Esophagus muscularis mucosa (tissue), 4 donors: ENCODE results near the gene TOGARAM2. TPM values are rescaled to one million over a fixed set of nuclear protein-coding genes. Genes with fewer than 3 reads are reported as not detected.

ENCODE experiments used
- DNase-seq: peaks from one replicate; pipeline ENCODE4 v3.0.0-alpha.2; 2017; ENCODE audit errors: extremely low spot score
- H3K27ac ChIP-seq, 4 donors: fragments of 200-600 bp; sonication (generic); replicated peaks in 1 of 4; 1 replicate in 3 of 4; 2 replicates in 1 of 4; pipeline ENCODE4 v1.5.1; 2016 to 2019; ENCODE audit warnings: mild to moderate bottlenecking in 1 of 4
- H3K27me3 ChIP-seq, 4 donors: fragments of 200-600 bp; sonication (generic); one replicate each; pipeline versions ENCODE4 v1.5.1 to v1.6.0; 2016 to 2019
- H3K36me3 ChIP-seq, 4 donors: fragments of 200-600 bp; sonication (generic); one replicate each; pipeline ENCODE4 v1.5.1; 2016 to 2019
- H3K4me1 ChIP-seq, 4 donors: fragments of 200-600 bp; sonication (generic); one replicate each; pipeline ENCODE4 v1.5.1; 2016 to 2019
- H3K4me3 ChIP-seq, 4 donors: fragments of 200-600 bp; sonication (generic); 1 replicate in 2 of 4; 2 replicates in 2 of 4; pipeline ENCODE4 v1.5.1; 2016 to 2019; ENCODE audit warnings: mild to moderate bottlenecking in 4 of 4, moderate library complexity in 1 of 4
- H3K9me3 ChIP-seq, 4 donors: fragments of 200-600 bp; sonication (generic); 1 replicate in 3 of 4; 2 replicates in 1 of 4; pipeline ENCODE4 v1.5.1; 2016 to 2019
- EP300 ChIP-seq: sonication (generic); formaldehyde crosslinking; IDR thresholded peaks from one replicate; pipeline ENCODE4 v1.6.1; 2017; ENCODE audit warnings: antibody characterized with exemption
- POLR2A ChIP-seq: fragments of 450-650 bp; IDR thresholded peaks from one replicate; pipeline ENCODE4 v1.6.1; 2017; ENCODE audit warnings: antibody characterized with exemption, moderate library complexity, mild to moderate bottlenecking, low read depth
- POLR2AphosphoS5 ChIP-seq, 2 donors: sonication (generic); formaldehyde crosslinking; IDR thresholded peaks; one replicate each; pipeline ENCODE4 v1.6.1; 2017; ENCODE audit warnings: antibody characterized with exemption in 2 of 2
- WGBS: methylation state at CpG from one replicate; pipeline ENCODE4 v1.1.5; 2018; 5-methylcytosine and 5-hydroxymethylcytosine counted together
- intact Hi-C: fragments of 100-400 bp; cut with DNase I; formaldehyde crosslinking; loops from one replicate; pipeline ENCODE4 v1.15.1; 2023
- total RNA-seq, 4 donors: library from RNA; depleted of rRNA; stranded (reverse); fragments of >200 nt; gene quantifications; one replicate each; pipeline versions ENCODE4 v1.1.0 to v1.2.1, GENCODE V29; 2016
- TF ChIP-seq, protein P1 (sequence below), 3 experiments: fragments of 200-600 bp in 2 of 3; fragments of 450-650 bp in 1 of 3; sonication (generic) in 2 of 3; IDR thresholded peaks; one replicate each; pipeline ENCODE4 v1.5.1; 2017 to 2019; ENCODE audit warnings: antibody characterized with exemption in 3 of 3, mild to moderate bottlenecking in 2 of 3, moderate library complexity in 1 of 3

The TOGARAM2 gene
- total RNA-seq, 4 donors from 2014 or later = 0.57 to 0.99 (median 0.77) TPM

DNA sequence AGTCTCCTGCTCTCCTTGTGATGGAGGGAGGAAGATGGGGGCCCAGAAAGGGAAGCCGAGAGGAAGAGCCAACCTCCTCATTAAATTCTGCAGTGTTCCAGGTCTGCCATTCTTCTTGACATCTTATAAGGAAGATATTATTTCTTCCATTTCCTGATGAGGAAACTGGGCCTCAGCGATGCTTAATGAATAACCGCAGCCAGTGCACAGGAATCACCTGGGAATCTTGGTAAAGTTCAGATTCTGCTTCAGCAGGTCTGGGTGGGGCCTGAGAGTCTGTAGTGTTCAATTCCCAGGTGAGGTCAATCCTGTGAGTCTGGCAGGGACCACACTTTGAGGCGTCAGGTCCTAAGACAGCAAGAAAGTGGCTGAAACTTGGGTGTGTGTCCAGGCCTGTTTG lies 75.9 kb downstream of the TOGARAM2 start:
- Histone ChIP-seq H3K36me3 (no peaks in the 10 kb centered on the region), H3K27ac (no peak overlapping the region), H3K4me3 (no peak overlapping the region), H3K4me1 (peaks cover 0 to 8% (median 0%) of the 10 kb centered on the region in 4 donors), H3K27me3 (no peaks in the 10 kb centered on the region), H3K9me3 (no peaks in the 10 kb centered on the region)
- intact Hi-C loops = no loop called here
- no peak for DNase-seq
- TF ChIP-seq POLR2A (no peak), EP300 (no peak), POLR2AphosphoS5 (IDR thresholded peaks at IDR 0.05) (no peak)
- TF ChIP-seq, protein P1, sequence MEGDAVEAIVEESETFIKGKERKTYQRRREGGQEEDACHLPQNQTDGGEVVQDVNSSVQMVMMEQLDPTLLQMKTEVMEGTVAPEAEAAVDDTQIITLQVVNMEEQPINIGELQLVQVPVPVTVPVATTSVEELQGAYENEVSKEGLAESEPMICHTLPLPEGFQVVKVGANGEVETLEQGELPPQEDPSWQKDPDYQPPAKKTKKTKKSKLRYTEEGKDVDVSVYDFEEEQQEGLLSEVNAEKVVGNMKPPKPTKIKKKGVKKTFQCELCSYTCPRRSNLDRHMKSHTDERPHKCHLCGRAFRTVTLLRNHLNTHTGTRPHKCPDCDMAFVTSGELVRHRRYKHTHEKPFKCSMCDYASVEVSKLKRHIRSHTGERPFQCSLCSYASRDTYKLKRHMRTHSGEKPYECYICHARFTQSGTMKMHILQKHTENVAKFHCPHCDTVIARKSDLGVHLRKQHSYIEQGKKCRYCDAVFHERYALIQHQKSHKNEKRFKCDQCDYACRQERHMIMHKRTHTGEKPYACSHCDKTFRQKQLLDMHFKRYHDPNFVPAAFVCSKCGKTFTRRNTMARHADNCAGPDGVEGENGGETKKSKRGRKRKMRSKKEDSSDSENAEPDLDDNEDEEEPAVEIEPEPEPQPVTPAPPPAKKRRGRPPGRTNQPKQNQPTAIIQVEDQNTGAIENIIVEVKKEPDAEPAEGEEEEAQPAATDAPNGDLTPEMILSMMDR (IDR thresholded peaks at IDR 0.05) = no peak
- WGBS = 96% methylated on average over 3 of the region's 4 CpGs

DNA sequence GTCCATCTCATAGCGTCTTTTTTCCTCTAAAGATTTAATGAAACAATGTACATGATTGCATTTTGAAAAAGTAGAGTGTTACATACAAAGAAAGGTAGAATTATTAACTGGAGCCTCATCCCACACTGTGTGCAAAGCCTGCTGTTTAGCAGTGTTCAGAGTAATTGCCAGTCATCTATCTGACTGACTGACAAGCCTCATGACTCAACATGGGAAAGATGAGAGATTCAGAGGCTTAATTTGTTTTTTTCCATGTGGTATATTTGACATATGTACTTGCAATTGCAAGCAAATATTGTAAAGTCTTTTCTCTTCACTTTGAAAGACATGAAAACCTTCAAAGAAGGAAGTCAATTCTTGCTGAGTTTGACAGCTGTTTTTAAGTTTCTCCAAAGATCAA lies 78.5 kb downstream of the TOGARAM2 start:
- TF ChIP-seq, protein P1 (IDR thresholded peaks at IDR 0.05) = no peak
- no peak for TF ChIP-seq POLR2A
- no peak for TF ChIP-seq EP300
- TF ChIP-seq POLR2AphosphoS5 (IDR thresholded peaks at IDR 0.05) = no peak
- intact Hi-C loops = no loop called here
- WGBS = 97% methylated on average over 1 of the region's 1 CpG
- no peaks in the 10 kb centered on the region for H3K36me3 ChIP-seq
- no peaks in the 10 kb centered on the region for H3K27me3 ChIP-seq
- DNase-seq = no peak
- no peak overlapping the region for H3K4me3 ChIP-seq
- no peak overlapping the region for H3K27ac ChIP-seq
- H3K9me3 ChIP-seq = no peaks in the 10 kb centered on the region
- peaks cover 16 to 32% (median 19%) of the 10 kb centered on the region in 4 donors for H3K4me1 ChIP-seq

DNA sequence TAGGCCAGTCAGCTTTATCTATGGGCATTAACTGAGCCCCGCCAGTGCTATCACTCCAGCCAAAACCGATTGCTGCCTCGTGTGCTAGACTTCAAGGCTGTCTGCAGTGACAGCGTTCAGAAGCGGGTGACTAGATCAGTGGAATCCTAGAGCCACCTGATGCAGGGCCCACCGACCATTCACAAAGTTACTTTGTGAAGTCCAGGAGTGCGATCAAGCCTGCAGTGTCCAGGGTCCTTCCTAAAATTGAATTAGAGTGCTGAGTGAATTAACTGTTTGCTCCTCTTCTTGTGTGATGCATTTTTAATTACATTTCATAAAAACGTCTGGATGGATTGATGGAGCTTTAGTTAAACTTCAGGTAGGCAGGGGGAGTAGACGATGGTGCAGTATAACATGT lies 79.3 kb downstream of the TOGARAM2 start:
- Histone ChIP-seq H3K9me3 (no peaks in the 10 kb centered on the region), H3K27ac (no peak overlapping the region), H3K4me1 (peaks cover 22 to 40% (median 27%) of the 10 kb centered on the region in 4 donors), H3K36me3 (no peaks in the 10 kb centered on the region), H3K4me3 (no peak overlapping the region), H3K27me3 (no peaks in the 10 kb centered on the region)
- 83% methylated on average over 9 of the region's 9 CpGs for WGBS
- TF ChIP-seq POLR2A = no peak
- TF ChIP-seq EP300 = no peak
- intact Hi-C loops = no loop called here
- DNase-seq = no peak

DNA sequence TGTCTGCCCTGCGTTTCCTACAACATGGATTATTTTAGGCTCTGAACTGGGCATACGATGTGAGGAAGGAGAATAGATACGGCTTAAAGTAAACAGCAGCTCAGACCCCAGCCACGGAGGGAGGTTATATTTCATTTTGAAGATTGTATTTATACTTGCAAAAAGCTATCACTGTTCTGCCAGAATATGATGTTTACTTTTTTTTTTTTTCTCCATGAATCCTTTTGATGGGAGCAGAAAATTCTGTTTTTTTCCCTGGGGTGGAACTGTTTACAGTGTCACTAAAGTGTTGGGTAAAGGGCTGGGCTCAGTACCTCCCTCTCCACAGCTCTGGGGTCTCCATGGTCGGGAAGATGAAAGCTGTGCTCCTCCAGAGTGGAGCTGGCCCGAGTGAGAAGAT lies 80.1 kb downstream of the TOGARAM2 start:
- intact Hi-C loops = no loop called here
- no peak for DNase-seq
- 66% methylated on average over 6 of the region's 6 CpGs for WGBS
- no peaks in the 10 kb centered on the region for H3K36me3 ChIP-seq
- H3K27me3 ChIP-seq = no peaks in the 10 kb centered on the region
- no peak overlapping the region for H3K27ac ChIP-seq
- H3K4me3 ChIP-seq = no peak overlapping the region
- H3K4me1 ChIP-seq = peaks cover 22 to 47% (median 31%) of the 10 kb centered on the region in 4 donors
- no peaks in the 10 kb centered on the region for H3K9me3 ChIP-seq
- TF ChIP-seq, protein P1 (IDR thresholded peaks at IDR 0.05) = no peak
- TF ChIP-seq POLR2A (no peak), POLR2AphosphoS5 (IDR thresholded peaks at IDR 0.05) (no peak), EP300 (no peak)

DNA sequence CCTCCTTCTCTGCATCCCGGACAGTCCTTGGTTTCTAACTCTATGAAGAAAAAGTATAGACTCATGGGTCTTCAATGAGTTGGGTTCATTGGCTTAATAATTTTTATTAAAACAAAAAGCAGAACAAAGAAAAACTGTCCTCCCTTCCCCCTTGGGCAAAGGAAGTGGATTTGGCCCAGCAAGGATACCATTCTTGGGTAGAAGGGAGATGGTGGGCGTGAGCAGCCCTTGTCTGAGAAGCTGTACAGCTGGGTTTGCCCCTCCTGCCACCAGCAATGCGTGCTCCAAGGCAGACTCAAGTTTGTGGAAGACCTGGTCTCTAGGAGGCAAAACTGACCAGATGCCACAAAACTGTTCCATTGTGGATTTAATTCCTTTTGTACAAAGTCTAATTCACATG lies 80.5 kb downstream of the TOGARAM2 start:
- H3K27ac ChIP-seq = no peak overlapping the region

DNA sequence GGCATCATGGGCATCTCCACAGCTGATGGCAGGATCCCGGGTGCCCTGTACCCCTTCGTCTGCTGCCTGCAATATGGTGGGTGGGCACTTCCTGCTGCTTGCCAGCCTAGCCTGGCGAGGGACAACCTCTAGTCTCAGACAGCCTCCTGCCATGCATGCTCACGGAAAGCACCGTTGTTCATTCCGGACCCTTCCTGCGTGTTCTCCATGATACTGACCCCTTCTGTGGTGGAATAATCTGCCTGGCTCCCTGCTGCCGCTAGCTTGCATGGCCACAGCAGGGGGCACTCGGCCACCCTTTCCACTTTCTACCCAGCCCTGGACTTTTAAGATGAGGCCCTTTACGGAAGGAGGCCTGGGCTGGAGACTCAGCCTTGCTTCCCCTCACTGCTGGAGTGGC lies 81.3 kb downstream of the TOGARAM2 start:
- DNase-seq = no peak
- intact Hi-C loops = no loop called here
- 96% methylated on average over 7 of the region's 10 CpGs for WGBS

More for the DNA sequence above, 80.5 kb downstream of the TOGARAM2 start:
- 90% methylated on average over 3 of the region's 3 CpGs for WGBS
- DNase-seq = no peak
- H3K4me1 ChIP-seq = peaks cover 22 to 52% (median 33%) of the 10 kb centered on the region in 4 donors
- H3K4me3 ChIP-seq = no peak overlapping the region
- no peaks in the 10 kb centered on the region for H3K36me3 ChIP-seq
- no peak for TF ChIP-seq POLR2AphosphoS5 (IDR thresholded peaks at IDR 0.05)
- intact Hi-C loops = no loop called here
- H3K27me3 ChIP-seq = no peaks in the 10 kb centered on the region
- no peaks in the 10 kb centered on the region for H3K9me3 ChIP-seq

More for the DNA sequence above, 81.3 kb downstream of the TOGARAM2 start:
- Histone ChIP-seq H3K4me3 (no peak overlapping the region), H3K9me3 (no peaks in the 10 kb centered on the region), H3K36me3 (no peaks in the 10 kb centered on the region), H3K4me1 (peaks cover 22 to 54% (median 39%) of the 10 kb centered on the region in 4 donors), H3K27ac (peak overlapping the region in 1 of 4 donors; percentile 51), H3K27me3 (no peaks in the 10 kb centered on the region)
- no peak for TF ChIP-seq POLR2A
- TF ChIP-seq, protein P1 (IDR thresholded peaks at IDR 0.05) = no peak
- no peak for TF ChIP-seq EP300
- no peak for TF ChIP-seq POLR2AphosphoS5 (IDR thresholded peaks at IDR 0.05)
